SK-N-SH (cell line): ENCODE results near the gene GZMH. TPM values are rescaled to one million over a fixed set of nuclear protein-coding genes. Genes with fewer than 3 reads are reported as not detected.

Experiments used
- CTCF ChIA-PET: fragments of 300-600, 350-600 bp; formaldehyde crosslinking; extraction: SDS; loops from one replicate; lab custom pipeline; 2021; lab: Yijun Ruan, JAX
- POLR2A ChIA-PET: fragments of 350-600 bp; sonication (Branson Sonifier 250); formaldehyde crosslinking; extraction: SDS; loops from one replicate; lab custom pipeline; 2020; ENCODE audit warnings: antibody characterized with exemption, inconsistent platforms; lab: Yijun Ruan, JAX
- DNase-seq: peaks from one replicate; pipeline ENCODE4 v3.0.0; 2012
- H2AFZ ChIP-seq: fragments of 200-600 bp; sonication (generic); 2 replicates; pipeline ENCODE4 v1.8.1; 2016; ENCODE audit warnings: antibody characterized with exemption, mild to moderate bottlenecking, low read depth
- H3F3A ChIP-seq: fragments of 200-600 bp; sonication (generic); replicated peaks from 2 replicates; pipeline ENCODE3; 2016; ENCODE audit warnings: antibody characterized with exemption, mild to moderate bottlenecking; ENCODE audit not compliant: insufficient read depth
- H3K27ac ChIP-seq, 2 experiments: fragments of 200-500 bp in 1 of 2; fragments of 200-600 bp in 1 of 2; sonication (Bioruptor generic) in 1 of 2; sonication (generic), shearing (Covaris generic) in 1 of 2; 2 replicates each; pipeline versions ENCODE4 v1.5.1 to v1.6.1; 2014 to 2016; ENCODE audit warnings: low read depth in 2 of 2, inconsistent platforms in 1 of 2, low read length in 1 of 2, mild to moderate bottlenecking in 1 of 2, mixed read lengths in 1 of 2
- H3K27me3 ChIP-seq: fragments of 200-600 bp; sonication (generic), shearing (Covaris generic); 2 replicates; pipeline ENCODE4 v1.6.1; 2016; ENCODE audit warnings: mixed run types; ENCODE audit not compliant: insufficient read depth
- H3K36me3 ChIP-seq, 2 experiments: fragments of 200-500 bp in 1 of 2; fragments of 200-600 bp in 1 of 2; sonication (Bioruptor generic) in 1 of 2; sonication (generic) in 1 of 2; replicated peaks in 1 of 2; 2 replicates each; pipeline versions ENCODE3 to v1.5.1; 2014 to 2016; ENCODE audit warnings: low read length in 1 of 2, mild to moderate bottlenecking in 1 of 2; ENCODE audit not compliant: insufficient read depth in 2 of 2, control insufficient read depth in 1 of 2
- H3K4me1 ChIP-seq, 2 experiments: fragments of 200-500 bp in 1 of 2; fragments of 200-600 bp in 1 of 2; sonication (Bioruptor generic) in 1 of 2; sonication (generic), shearing (Covaris generic) in 1 of 2; 2 replicates each; pipeline versions ENCODE4 v1.5.1 to v1.6.1; 2014 to 2016; ENCODE audit warnings: low read depth in 1 of 2, low read length in 1 of 2, mixed run types in 1 of 2; ENCODE audit not compliant: insufficient read depth in 2 of 2, control insufficient read depth in 1 of 2
- H3K4me2 ChIP-seq: fragments of 200-600 bp; sonication (generic), shearing (Covaris generic); 2 replicates; pipeline ENCODE4 v1.6.1; 2017; ENCODE audit warnings: mixed run types
- H3K4me3 ChIP-seq, 2 experiments: fragments of 200-500 bp in 1 of 2; fragments of 200-600 bp in 1 of 2; sonication (Bioruptor generic) in 1 of 2; sonication (generic), shearing (Covaris generic) in 1 of 2; 2 replicates each; pipeline versions ENCODE4 v1.5.1 to v1.8.1; 2014 to 2016; ENCODE audit warnings: low read depth in 2 of 2, inconsistent platforms in 1 of 2, low read length in 1 of 2, mild to moderate bottlenecking in 1 of 2, mixed read lengths in 1 of 2, moderate library complexity in 1 of 2
- H3K79me2 ChIP-seq: fragments of 200-600 bp; sonication (generic); 2 replicates; pipeline ENCODE4 v1.8.1; 2017; ENCODE audit warnings: mild to moderate bottlenecking; ENCODE audit not compliant: insufficient read depth
- H3K9ac ChIP-seq: fragments of 200-600 bp; sonication (generic); 2 replicates; pipeline ENCODE4 v1.6.1; 2017; ENCODE audit warnings: mixed run types
- H3K9me2 ChIP-seq: fragments of 200-600 bp; sonication (generic); 2 replicates; pipeline ENCODE4 v1.6.1; 2017; ENCODE audit warnings: mixed run types
- H3K9me3 ChIP-seq: fragments of 200-600 bp; sonication (generic); 2 replicates; pipeline ENCODE4 v1.6.1; 2017; ENCODE audit warnings: mixed run types, mild to moderate bottlenecking, moderate library complexity
- H4K20me1 ChIP-seq: fragments of 200-600 bp; sonication (generic); 2 replicates; pipeline ENCODE4 v1.6.1; 2017; ENCODE audit warnings: mild to moderate bottlenecking, mixed run types; ENCODE audit not compliant: insufficient read depth
- ELF1 ChIP-seq: IDR thresholded peaks from 2 replicates; pipeline ENCODE4 v1.4.0; 2012
- EP300 ChIP-seq, 2 experiments: IDR thresholded peaks; 2 replicates each; pipeline versions ENCODE4 v1.4.0 to v1.6.1; 2012; ENCODE audit warnings: borderline replicate concordance in 1 of 2, low read depth in 1 of 2, low read length in 1 of 2
- FOSL2 ChIP-seq: IDR thresholded peaks from 2 replicates; pipeline ENCODE4 v1.4.0; 2012; ENCODE audit warnings: low read depth, mild to moderate bottlenecking, moderate library complexity, borderline replicate concordance
- GABPA ChIP-seq: IDR thresholded peaks from 2 replicates; pipeline ENCODE4 v1.4.0; 2012; ENCODE audit warnings: low read depth, mild to moderate bottlenecking
- MEF2A ChIP-seq: IDR thresholded peaks from 2 replicates; pipeline ENCODE4 v1.4.0; 2012; ENCODE audit warnings: low read depth, borderline replicate concordance
- MXI1 ChIP-seq: IDR thresholded peaks from 2 replicates; pipeline ENCODE4 v1.6.1; 2012; ENCODE audit warnings: mild to moderate bottlenecking, low read depth, low read length, improper control_type of control experiment
- NFIC ChIP-seq: IDR thresholded peaks from 2 replicates; pipeline ENCODE4 v1.4.0; 2012; ENCODE audit warnings: borderline replicate concordance
- NRF1 ChIP-seq: IDR thresholded peaks from 2 replicates; pipeline ENCODE4 v1.6.1; 2012; ENCODE audit warnings: low read depth, mild to moderate bottlenecking, low read length
- PBX3 ChIP-seq: IDR thresholded peaks from 2 replicates; pipeline ENCODE4; 2012
- POLR2AphosphoS5 ChIP-seq: IDR thresholded peaks from 2 replicates; pipeline ENCODE4 v1.6.1; 2012; ENCODE audit warnings: low read depth, low read length
- RAD21 ChIP-seq: IDR thresholded peaks from 2 replicates; pipeline ENCODE4 v1.6.1; 2012; ENCODE audit warnings: mild to moderate bottlenecking, low read length
- SIN3A ChIP-seq: IDR thresholded peaks from 2 replicates; pipeline ENCODE4 v1.6.1; 2012; ENCODE audit warnings: low read depth, mild to moderate bottlenecking, low read length, moderate library complexity, borderline replicate concordance
- SMC3 ChIP-seq: IDR thresholded peaks from 2 replicates; pipeline ENCODE4 v1.6.1; 2012; ENCODE audit warnings: low read depth, low read length, improper control_type of control experiment
- TEAD4 ChIP-seq: IDR thresholded peaks from 2 replicates; pipeline ENCODE4 v1.4.0; 2012; ENCODE audit warnings: mild to moderate bottlenecking, borderline replicate concordance; ENCODE audit not compliant: insufficient read depth
- WGBS: methylation state at CpG from one replicate; pipeline ENCODE4 v1.1.6; 2017; ENCODE audit warnings: low lambda C conversion rate; 5-methylcytosine and 5-hydroxymethylcytosine counted together
- polyA plus RNA-seq, 3 experiments: library from polyadenylated mRNA; depleted of rRNA; stranded (reverse); fragments of >200 nt; gene quantifications; 2 replicates each; pipeline ENCODE4 v1.2.3, GENCODE V29; 2012

The GZMH gene
- polyA plus RNA-seq, 1 of the 3 experiments (the other 2 are of a cell fraction): not detected

GRCh38 chr14:24565766-24566165 is 43.7 kb downstream of the GZMH start:
- Histone ChIP-seq H2AFZ (no peak overlapping the region), H3K27me3 (no peaks in the 10 kb centered on the region), H3K4me1 (no peaks in the 10 kb centered on the region), H3F3A (no peaks in the 10 kb centered on the region), H3K27ac (no peak overlapping the region), H3K4me2 (no peak overlapping the region), H3K4me3 (no peak overlapping the region), H3K79me2 (no peaks in the 10 kb centered on the region), H3K36me3 (no peaks in the 10 kb centered on the region), H3K9me3 (no peaks in the 10 kb centered on the region), H4K20me1 (no peaks in the 10 kb centered on the region), H3K9me2 (no peaks in the 10 kb centered on the region; the same call in 1 of the 2 replicates), H3K9ac (no peak overlapping the region)
- no peak for DNase-seq
- TF ChIP-seq NFIC (no peak), NRF1 (no peak), GABPA (no peak), TEAD4 (no peak), SMC3 (no peak), MXI1 (no peak), MEF2A (no peak), EP300 (IDR thresholded peaks at IDR 0.05; ENCODE audit: borderline replicate concordance in 1 of 2, low read depth in 1 of 2, low read length in 1 of 2) (no peak), RAD21 (no peak), POLR2AphosphoS5 (no peak)
- WGBS: 7% methylated on average over 2 of the region's 2 CpGs
- POLR2A ChIA-PET: no interaction called here
- CTCF ChIA-PET: interaction anchor here (1.2 kb wide), 1 partner anchor 40 kb away, joined by 4 read pairs; no protein-coding TSS in a partner anchor

GRCh38 chr14:24563505-24563904 is 46.0 kb downstream of the GZMH start:
- no peaks in the 10 kb centered on the region; the same call in 1 of the 2 replicates for H3K9me2 ChIP-seq
- no peaks in the 10 kb centered on the region for H3K9me3 ChIP-seq
- H2AFZ ChIP-seq: no peak overlapping the region
- ChIA-PET POLR2A (no interaction called here), CTCF (no interaction called here)
- 13% methylated on average over 1 of the region's 3 CpGs for WGBS
- H3K9ac ChIP-seq: no peak overlapping the region
- no peaks in the 10 kb centered on the region for H3F3A ChIP-seq
- TF ChIP-seq ELF1 (no peak), POLR2AphosphoS5 (no peak), PBX3 (no peak)
- no peaks in the 10 kb centered on the region for H3K27me3 ChIP-seq
- no peak overlapping the region for H3K27ac ChIP-seq
- H3K79me2 ChIP-seq: no peaks in the 10 kb centered on the region
- H3K4me3 ChIP-seq: no peak overlapping the region
- no peaks in the 10 kb centered on the region for H3K36me3 ChIP-seq
- no peaks in the 10 kb centered on the region for H4K20me1 ChIP-seq
- no peaks in the 10 kb centered on the region for H3K4me1 ChIP-seq
- H3K4me2 ChIP-seq: no peak overlapping the region
- no peak for DNase-seq

GRCh38 chr14:24556756-24557155 is 52.7 kb downstream of the GZMH start:
- Histone ChIP-seq H3K27ac (no peak overlapping the region), H3K27me3 (no peaks in the 10 kb centered on the region), H3K9me3 (no peaks in the 10 kb centered on the region), H3K9ac (no peak overlapping the region), H4K20me1 (no peaks in the 10 kb centered on the region), H3K9me2 (no peaks in the 10 kb centered on the region), H3K4me3 (no peak overlapping the region), H3K36me3 (no peaks in the 10 kb centered on the region), H3K79me2 (no peaks in the 10 kb centered on the region), H2AFZ (no peak overlapping the region), H3F3A (peaks cover 4% of the 10 kb centered on the region), H3K4me1 (no peaks in the 10 kb centered on the region), H3K4me2 (no peak overlapping the region)
- ChIA-PET CTCF (no interaction called here), POLR2A (no interaction called here)
- WGBS: 1% methylated on average over 4 of the region's 4 CpGs
- no peak for DNase-seq
- TF ChIP-seq FOSL2: no peak
- TF ChIP-seq POLR2AphosphoS5: no peak
- no peak for TF ChIP-seq SIN3A
- no peak for TF ChIP-seq TEAD4

Other genes starting within 250 kb of the GZMH start
- gene NFATC4, start 241.5 kb downstream of the GZMH start, polyA plus RNA-seq (2012; rRNA removed): 24.9 and 25.3 TPM in 2 replicates
- gene NYNRIN, start 210.7 kb downstream of the GZMH start, polyA plus RNA-seq (2012; rRNA removed): 4.7 and 4.8 TPM in 2 replicates
- 1.8 TPM in 2 replicates for gene CBLN3, start 180.0 kb downstream of the GZMH start, polyA plus RNA-seq (2012; rRNA removed)
- gene KHNYN, start 179.7 kb downstream of the GZMH start, polyA plus RNA-seq (2012; rRNA removed): 18.3 and 21.8 TPM in 2 replicates
- 81.8 and 88.4 TPM in 2 replicates for gene SDR39U1, start 166.9 kb downstream of the GZMH start, polyA plus RNA-seq (2012; rRNA removed)
- not detected in 2 replicates for gene CMA1, start 101.4 kb downstream of the GZMH start, polyA plus RNA-seq (2012; rRNA removed)
- gene CTSG, start 33.4 kb downstream of the GZMH start, polyA plus RNA-seq (2012; rRNA removed): not detected in 2 replicates
- gene GZMB, start 24.5 kb upstream of the GZMH start, polyA plus RNA-seq (2012; rRNA removed): not detected in 2 replicates